Choroid plexus epithelial cell (primary cell): Measurements from ENCODE around the gene RASSF8.

Experiments used
- DNase-seq: peaks from one replicate; pipeline ENCODE4 v3.0.0-alpha.2; 2010; ENCODE audit warnings: low read depth
- H3K4me3 ChIP-seq: 2 replicates; pipeline ENCODE4 v1.5.1; 2011; ENCODE audit warnings: low read depth, mild to moderate bottlenecking, control low read depth, low read length, moderate library complexity
- TF ChIP-seq, protein P1 (sequence below): conservative IDR thresholded peaks from 2 replicates; pipeline ENCODE4 v1.5.1; 2011; ENCODE audit warnings: low read depth, mild to moderate bottlenecking, control low read depth, inconsistent platforms, low read length, moderate library complexity

The RASSF8 gene

DNA sequence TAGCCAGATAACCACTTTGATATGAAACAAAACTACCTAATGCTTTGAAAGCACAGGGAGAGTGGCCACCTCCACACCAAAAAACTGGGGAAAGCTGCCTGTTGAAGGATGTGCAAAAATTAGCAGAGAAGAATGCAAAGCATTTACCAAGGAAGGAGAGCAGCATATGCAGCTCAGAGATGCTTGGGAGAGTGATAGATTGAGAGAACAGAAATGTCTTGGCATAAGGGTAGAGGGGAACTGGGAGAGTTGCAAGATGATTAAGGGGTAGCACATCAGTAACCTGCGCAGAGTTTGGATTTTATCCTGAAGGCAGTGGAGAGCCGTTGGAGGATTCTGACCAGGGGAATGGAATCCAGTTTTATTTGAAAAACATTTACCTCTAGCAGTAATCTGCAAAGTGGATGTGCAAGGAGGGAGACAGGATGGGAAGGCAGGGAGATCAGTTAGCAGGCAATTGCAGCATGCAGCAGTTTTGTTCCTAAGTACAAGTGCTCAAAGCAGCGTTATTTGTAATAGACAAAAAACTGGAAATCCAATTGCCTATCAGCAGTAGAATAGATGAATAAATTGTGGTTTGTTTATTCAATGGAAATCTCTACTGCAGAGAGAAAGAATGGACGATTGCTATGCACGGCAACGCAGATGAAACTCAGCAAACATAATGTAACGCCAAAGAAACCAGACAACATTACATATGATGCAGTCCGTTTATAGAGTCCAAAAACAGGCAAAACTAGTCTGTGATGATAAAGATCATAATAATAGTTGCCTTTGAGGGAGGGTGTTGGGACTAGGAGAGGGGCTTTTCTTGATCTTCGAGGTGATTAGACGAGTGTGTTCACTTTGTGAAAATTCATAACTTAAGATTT is 84.9 kb downstream of the RASSF8 start:
- DNase-seq: no peak
- no peak overlapping the region for H3K4me3 ChIP-seq
- TF ChIP-seq, protein P1, sequence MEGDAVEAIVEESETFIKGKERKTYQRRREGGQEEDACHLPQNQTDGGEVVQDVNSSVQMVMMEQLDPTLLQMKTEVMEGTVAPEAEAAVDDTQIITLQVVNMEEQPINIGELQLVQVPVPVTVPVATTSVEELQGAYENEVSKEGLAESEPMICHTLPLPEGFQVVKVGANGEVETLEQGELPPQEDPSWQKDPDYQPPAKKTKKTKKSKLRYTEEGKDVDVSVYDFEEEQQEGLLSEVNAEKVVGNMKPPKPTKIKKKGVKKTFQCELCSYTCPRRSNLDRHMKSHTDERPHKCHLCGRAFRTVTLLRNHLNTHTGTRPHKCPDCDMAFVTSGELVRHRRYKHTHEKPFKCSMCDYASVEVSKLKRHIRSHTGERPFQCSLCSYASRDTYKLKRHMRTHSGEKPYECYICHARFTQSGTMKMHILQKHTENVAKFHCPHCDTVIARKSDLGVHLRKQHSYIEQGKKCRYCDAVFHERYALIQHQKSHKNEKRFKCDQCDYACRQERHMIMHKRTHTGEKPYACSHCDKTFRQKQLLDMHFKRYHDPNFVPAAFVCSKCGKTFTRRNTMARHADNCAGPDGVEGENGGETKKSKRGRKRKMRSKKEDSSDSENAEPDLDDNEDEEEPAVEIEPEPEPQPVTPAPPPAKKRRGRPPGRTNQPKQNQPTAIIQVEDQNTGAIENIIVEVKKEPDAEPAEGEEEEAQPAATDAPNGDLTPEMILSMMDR: no peak

DNA sequence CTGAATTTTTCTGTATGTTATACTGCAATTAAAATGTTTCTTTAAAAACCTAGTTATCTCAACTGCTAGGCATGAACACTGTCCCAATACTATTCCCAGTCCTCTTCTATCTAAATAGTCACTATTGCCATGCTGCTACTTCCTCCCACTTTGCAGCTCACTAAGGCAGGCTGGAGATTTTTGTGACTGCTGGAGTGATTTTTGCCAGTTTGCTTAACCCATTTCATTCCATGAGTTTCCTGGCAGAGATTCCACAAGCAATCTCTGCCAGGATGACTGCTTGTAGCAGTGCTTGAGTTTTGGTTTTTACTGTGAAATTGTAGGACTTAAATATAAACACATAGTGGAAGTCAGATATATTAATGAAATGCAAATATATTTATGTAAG is 85.5 kb downstream of the RASSF8 start:
- no peak for DNase-seq
- TF ChIP-seq, protein P1: no peak
- no peak overlapping the region for H3K4me3 ChIP-seq

DNA sequence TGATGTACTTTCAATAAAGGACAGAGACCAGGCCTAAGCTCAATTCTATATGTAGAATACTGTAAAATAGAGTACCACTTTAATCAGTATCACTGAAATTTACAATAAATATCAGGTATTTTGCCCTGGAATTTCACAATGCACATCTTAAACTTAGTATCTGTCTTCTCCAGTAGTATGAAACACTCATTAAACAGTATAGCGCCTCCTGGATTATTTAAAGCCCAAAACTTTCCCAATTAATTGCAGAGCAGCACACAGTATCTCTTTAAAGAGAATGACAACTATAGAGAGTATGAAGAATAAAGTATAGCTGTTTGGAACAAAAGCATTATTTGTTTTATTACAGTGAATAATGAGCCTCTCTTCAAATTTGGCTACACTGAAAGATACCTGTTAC is 86.1 kb downstream of the RASSF8 start:
- TF ChIP-seq, protein P1: no peak
- no peak for DNase-seq
- no peak overlapping the region for H3K4me3 ChIP-seq

DNA sequence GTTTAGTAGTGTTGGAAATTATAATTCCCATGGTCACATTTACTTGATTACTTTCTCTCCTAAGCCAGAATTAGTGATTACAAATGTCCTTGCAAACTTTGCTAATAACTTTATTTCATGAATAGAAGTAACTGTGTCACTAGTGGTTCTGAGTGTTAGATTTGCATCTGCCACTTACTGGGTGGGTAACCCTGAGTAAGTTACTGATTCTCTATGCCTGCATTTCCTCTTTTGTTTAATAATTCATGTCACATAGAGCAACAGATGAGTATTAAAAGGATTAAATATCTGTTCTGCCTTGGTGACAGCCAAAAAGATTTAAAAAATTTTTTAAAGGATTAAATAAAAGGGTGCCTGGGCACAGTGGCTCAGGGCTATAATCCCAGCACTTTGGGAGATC is 87.7 kb downstream of the RASSF8 start:
- TF ChIP-seq, protein P1: no peak
- no peak overlapping the region for H3K4me3 ChIP-seq
- DNase-seq: no peak

DNA sequence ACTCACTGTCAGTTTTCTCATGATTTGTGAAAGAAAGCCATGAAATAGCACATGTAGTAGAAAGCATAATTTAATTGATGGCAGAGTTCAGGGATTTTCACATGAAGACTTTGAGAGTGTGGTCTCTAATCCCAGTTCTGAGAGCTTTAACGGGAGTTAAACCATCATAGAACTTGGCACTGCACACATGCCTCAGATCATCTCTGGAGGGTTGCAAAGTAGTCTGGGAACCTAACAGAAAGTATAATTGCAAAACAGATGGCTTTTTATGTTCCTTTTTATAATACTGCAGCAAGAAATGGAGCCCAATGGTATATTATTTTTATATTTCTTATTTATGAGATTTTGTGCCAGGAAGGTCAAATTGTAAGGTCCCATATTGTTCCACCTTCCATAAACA is 88.4 kb downstream of the RASSF8 start:
- no peak overlapping the region for H3K4me3 ChIP-seq

DNA sequence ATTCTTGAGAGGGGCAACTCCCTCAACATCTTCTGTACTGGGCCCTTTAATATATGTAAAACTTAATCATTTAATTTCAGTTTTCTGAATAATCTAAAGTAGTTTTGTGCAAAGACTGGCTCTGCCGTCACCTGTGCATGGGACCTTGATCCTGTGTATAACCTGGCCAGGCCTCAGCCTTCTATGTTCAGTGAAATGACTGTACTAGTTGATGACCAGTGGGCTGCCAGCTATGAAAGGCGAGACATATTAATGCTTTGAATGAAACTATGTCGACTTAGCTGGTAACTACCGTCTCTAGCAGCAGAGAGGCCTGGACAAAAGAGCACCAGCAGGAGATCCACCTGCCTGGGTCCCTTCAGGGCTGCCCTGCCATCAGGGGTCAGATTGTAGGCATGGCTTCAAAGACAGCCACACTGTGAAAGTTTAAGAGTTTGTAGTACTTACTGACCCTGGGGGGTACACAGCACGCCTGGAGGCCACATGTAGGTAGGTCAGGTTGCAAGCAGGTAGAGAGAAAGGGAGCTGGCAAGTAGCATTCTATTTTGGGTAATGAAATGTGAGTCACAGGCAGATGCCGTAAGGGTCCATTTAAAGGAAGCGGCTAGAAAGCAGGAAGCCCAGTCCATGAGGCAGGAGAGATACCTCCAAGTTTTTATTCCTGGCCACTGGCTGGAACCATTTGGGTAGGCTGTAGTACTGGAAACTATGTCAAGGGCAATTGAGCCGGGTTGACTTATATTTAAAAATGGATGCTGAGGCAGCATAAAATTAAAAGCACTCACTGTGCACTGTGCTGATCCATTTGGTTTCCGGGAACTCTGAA is 89.1 kb downstream of the RASSF8 start:
- DNase-seq: no peak
- TF ChIP-seq, protein P1: no peak
- H3K4me3 ChIP-seq: no peak overlapping the region

More for the DNA sequence above, 88.4 kb downstream of the RASSF8 start:
- no peak for DNase-seq
- TF ChIP-seq, protein P1: no peak

DNA sequence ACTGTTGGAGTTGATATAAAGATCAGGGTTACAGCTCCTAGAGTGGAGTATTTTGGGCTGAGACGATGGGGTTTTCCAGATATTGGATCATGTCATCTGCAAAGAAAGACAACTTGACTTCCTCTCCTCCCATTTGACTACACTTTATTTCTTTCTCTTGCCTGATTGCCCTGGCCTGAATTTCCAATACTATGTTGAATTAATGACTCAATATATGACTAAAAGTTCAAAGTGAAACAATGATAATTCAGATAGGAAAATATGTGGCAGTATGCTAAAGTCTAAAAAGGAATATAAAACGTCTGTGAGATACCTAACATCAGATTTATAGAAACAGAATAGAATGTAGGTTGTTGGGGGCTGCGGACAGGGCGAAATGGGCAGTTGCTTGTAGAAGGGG is 94.2 kb downstream of the RASSF8 start:
- DNase-seq: no peak
- H3K4me3 ChIP-seq: no peak overlapping the region
- TF ChIP-seq, protein P1: no peak
